Prostate gland (tissue), 2 donors: ENCODE results near the gene ARHGEF38.

Source experiments
- POLR2A ChIP-seq: fragments of 450-650 bp; IDR thresholded peaks from one replicate; pipeline ENCODE4 v1.6.1; 2016; ENCODE audit warnings: antibody characterized with exemption, mild to moderate bottlenecking
- TF ChIP-seq, protein P1 (sequence below), 4 experiments: fragments of 200-600 bp in 2 of 4; fragments of 450-650 bp in 2 of 4; sonication (generic) in 2 of 4; IDR thresholded peaks; 1 replicate in 3 of 4; 2 replicates in 1 of 4; pipeline ENCODE4 v1.5.1; 2016 to 2019; ENCODE audit warnings: antibody characterized with exemption in 4 of 4, mild to moderate bottlenecking in 2 of 4, moderate library complexity in 2 of 4

- TF ChIP-seq POLR2A, result no peak
- TF ChIP-seq, protein P1, sequence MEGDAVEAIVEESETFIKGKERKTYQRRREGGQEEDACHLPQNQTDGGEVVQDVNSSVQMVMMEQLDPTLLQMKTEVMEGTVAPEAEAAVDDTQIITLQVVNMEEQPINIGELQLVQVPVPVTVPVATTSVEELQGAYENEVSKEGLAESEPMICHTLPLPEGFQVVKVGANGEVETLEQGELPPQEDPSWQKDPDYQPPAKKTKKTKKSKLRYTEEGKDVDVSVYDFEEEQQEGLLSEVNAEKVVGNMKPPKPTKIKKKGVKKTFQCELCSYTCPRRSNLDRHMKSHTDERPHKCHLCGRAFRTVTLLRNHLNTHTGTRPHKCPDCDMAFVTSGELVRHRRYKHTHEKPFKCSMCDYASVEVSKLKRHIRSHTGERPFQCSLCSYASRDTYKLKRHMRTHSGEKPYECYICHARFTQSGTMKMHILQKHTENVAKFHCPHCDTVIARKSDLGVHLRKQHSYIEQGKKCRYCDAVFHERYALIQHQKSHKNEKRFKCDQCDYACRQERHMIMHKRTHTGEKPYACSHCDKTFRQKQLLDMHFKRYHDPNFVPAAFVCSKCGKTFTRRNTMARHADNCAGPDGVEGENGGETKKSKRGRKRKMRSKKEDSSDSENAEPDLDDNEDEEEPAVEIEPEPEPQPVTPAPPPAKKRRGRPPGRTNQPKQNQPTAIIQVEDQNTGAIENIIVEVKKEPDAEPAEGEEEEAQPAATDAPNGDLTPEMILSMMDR (IDR thresholded peaks at IDR 0.05), result no peak
These were observed 66.9 kb downstream of the ARHGEF38 start for GRCh38 chr4:105619188-105619931.
